H9 (cell line): Measurements from ENCODE around the gene TOR1AIP1. TPM values are rescaled to one million over a fixed set of nuclear protein-coding genes. Genes with fewer than 3 reads are reported as not detected.

Experiments used
- DNase-seq: peaks from one replicate; pipeline ENCODE4 v3.0.0-alpha.2; 2017
- H2AFZ ChIP-seq: one replicate; pipeline ENCODE4 v1.6.1; 2013; ENCODE audit warnings: mild to moderate bottlenecking, low read length, control low read depth, moderate library complexity
- H2AK5ac ChIP-seq: 2 replicates; pipeline ENCODE4 v1.6.1; 2013; ENCODE audit warnings: low read length, control low read depth, mixed read lengths; ENCODE audit not compliant: insufficient read length
- H2BK120ac ChIP-seq: one replicate; pipeline ENCODE4 v1.6.1; 2013; ENCODE audit warnings: low read depth, mild to moderate bottlenecking, low read length, control low read depth, inconsistent platforms; ENCODE audit not compliant: poor library complexity, severe bottlenecking
- H2BK12ac ChIP-seq: 2 replicates; pipeline ENCODE4 v1.6.1; 2013; ENCODE audit warnings: low read length, control low read depth, mixed read lengths, low read depth; ENCODE audit not compliant: insufficient read length
- H2BK15ac ChIP-seq: 2 replicates; pipeline ENCODE4 v1.6.1; 2013; ENCODE audit warnings: low read depth, low read length, control low read depth
- H2BK20ac ChIP-seq: one replicate; pipeline ENCODE4 v1.6.1; 2013; ENCODE audit warnings: low read depth, mild to moderate bottlenecking, low read length, control low read depth, inconsistent platforms; ENCODE audit not compliant: poor library complexity, severe bottlenecking
- H2BK5ac ChIP-seq: 2 replicates; pipeline ENCODE4 v1.6.1; 2013; ENCODE audit warnings: low read length, control low read depth, mixed read lengths; ENCODE audit not compliant: insufficient read length
- H3K14ac ChIP-seq: 2 replicates; pipeline ENCODE4 v1.6.1; 2013; ENCODE audit warnings: low read length, control low read depth; ENCODE audit not compliant: insufficient read depth
- H3K18ac ChIP-seq: 2 replicates; pipeline ENCODE4 v1.6.1; 2013; ENCODE audit warnings: low read depth, mild to moderate bottlenecking, mixed read lengths, low read length, control low read depth; ENCODE audit not compliant: insufficient read length
- H3K23ac ChIP-seq: 2 replicates; pipeline ENCODE4 v1.6.1; 2013; ENCODE audit warnings: low read length, control low read depth, mixed read lengths, low read depth; ENCODE audit not compliant: insufficient read length
- H3K23me2 ChIP-seq: 2 replicates; pipeline ENCODE4 v1.6.1; 2013; ENCODE audit warnings: low read depth, mild to moderate bottlenecking, mixed read lengths, low read length, control low read depth; ENCODE audit not compliant: insufficient read length, poor library complexity, severe bottlenecking
- H3K27ac ChIP-seq: 2 replicates; pipeline ENCODE4 v1.5.1; 2013; ENCODE audit warnings: low read length, control low read depth, mixed read lengths, low read depth; ENCODE audit not compliant: insufficient read length
- H3K27me3 ChIP-seq: 2 replicates; pipeline ENCODE4 v1.6.1; 2013; ENCODE audit warnings: low read length, control low read depth, inconsistent platforms; ENCODE audit not compliant: insufficient read depth
- H3K4ac ChIP-seq: 2 replicates; pipeline ENCODE4 v1.6.1; 2013; ENCODE audit warnings: low read depth, mild to moderate bottlenecking, control low read depth, inconsistent platforms, low read length, moderate library complexity
- H3K4me1 ChIP-seq: 2 replicates; pipeline ENCODE4 v1.6.1; 2013; ENCODE audit warnings: low read length, control low read depth, inconsistent platforms; ENCODE audit not compliant: insufficient read depth
- H3K4me2 ChIP-seq: 2 replicates; pipeline ENCODE4 v1.6.1; 2013; ENCODE audit warnings: low read length, control low read depth, mixed read lengths; ENCODE audit not compliant: insufficient read length, insufficient read depth
- H3K56ac ChIP-seq: 2 replicates; pipeline ENCODE4 v1.6.1; 2013; ENCODE audit warnings: low read depth, mild to moderate bottlenecking, mixed read lengths, low read length, control low read depth; ENCODE audit not compliant: insufficient read length
- H3K79me1 ChIP-seq: 2 replicates; pipeline ENCODE4 v1.6.1; 2013; ENCODE audit warnings: low read depth, mild to moderate bottlenecking, moderate library complexity, low read length, control low read depth, inconsistent platforms; ENCODE audit not compliant: insufficient read depth, poor library complexity, severe bottlenecking
- H3K79me2 ChIP-seq: 2 replicates; pipeline ENCODE4 v1.6.1; 2013; ENCODE audit warnings: low read length, control low read depth, inconsistent platforms; ENCODE audit not compliant: insufficient read depth
- H3K9ac ChIP-seq: 2 replicates; pipeline ENCODE4 v1.6.1; 2013; ENCODE audit warnings: low read length, control low read depth, mixed read lengths; ENCODE audit not compliant: insufficient read length; ENCODE audit errors: extremely low read depth
- H3K9me3 ChIP-seq: one replicate; pipeline ENCODE4 v1.6.1; 2013; ENCODE audit warnings: low read depth, low read length, inconsistent platforms; ENCODE audit not compliant: control insufficient read depth
- H3T11ph ChIP-seq: one replicate; pipeline ENCODE4 v1.6.1; 2013; ENCODE audit warnings: mild to moderate bottlenecking, low read length, control low read depth, inconsistent platforms
- H4K20me1 ChIP-seq: one replicate; pipeline ENCODE4 v1.6.1; 2013; ENCODE audit not compliant: control insufficient read depth, insufficient read length, insufficient read depth
- H4K5ac ChIP-seq: 2 replicates; pipeline ENCODE4 v1.6.1; 2013; ENCODE audit warnings: low read depth, mild to moderate bottlenecking, mixed read lengths, low read length, control low read depth; ENCODE audit not compliant: insufficient read length
- H4K8ac ChIP-seq: replicated peaks from 2 replicates; pipeline ENCODE4 v1.6.1; 2013; ENCODE audit warnings: low read length, control low read depth, mixed read lengths, low read depth; ENCODE audit not compliant: insufficient read length
- H4K91ac ChIP-seq: 2 replicates; pipeline ENCODE4 v1.6.1; 2013; ENCODE audit warnings: low read depth, mild to moderate bottlenecking, moderate library complexity, mixed read lengths, low read length, control low read depth; ENCODE audit not compliant: insufficient read length
- H3K27ac Mint-ChIP-seq, 3 experiments: 2 replicates in 2 of 3; 3 replicates in 1 of 3; pipeline ENCODE4 v1.8.0; 2020 to 2021; ENCODE audit warnings: mixed read lengths in 3 of 3, mild to moderate bottlenecking in 1 of 3, moderate library complexity in 1 of 3
- H3K27me3 Mint-ChIP-seq: 2 replicates; pipeline ENCODE4 v1.8.0; 2021; ENCODE audit warnings: low read depth, mild to moderate bottlenecking, moderate library complexity, mixed read lengths
- H3K36me3 Mint-ChIP-seq, 3 experiments: 2 replicates in 2 of 3; 3 replicates in 1 of 3; pipeline ENCODE4 v1.8.0; 2020 to 2021; ENCODE audit warnings: low read depth in 3 of 3, mixed read lengths in 3 of 3; ENCODE audit not compliant: insufficient read depth in 1 of 3
- H3K4me1 Mint-ChIP-seq, 2 experiments: 2 replicates each; pipeline ENCODE4 v1.8.0; 2020; ENCODE audit warnings: mixed read lengths in 2 of 2
- H3K4me3 Mint-ChIP-seq, 2 experiments: 2 replicates in 1 of 2; 3 replicates in 1 of 2; pipeline ENCODE4 v1.8.0; 2020 to 2021; ENCODE audit warnings: mild to moderate bottlenecking in 2 of 2, mixed read lengths in 2 of 2, moderate library complexity in 1 of 2
- H3K9me3 Mint-ChIP-seq, 2 experiments: 2 replicates in 1 of 2; 3 replicates in 1 of 2; pipeline ENCODE4 v1.8.0; 2020; ENCODE audit warnings: mild to moderate bottlenecking in 2 of 2, mixed read lengths in 2 of 2, moderate library complexity in 1 of 2
- WGBS: extraction: QIAGEN DNeasy Blood & Tissue Kit; methylation state at CpG from one replicate; pipeline ENCODE4 v1.1.7; 2013; ENCODE audit warnings: missing lambda C conversion rate, low lambda C conversion rate, mixed read lengths; ENCODE audit not compliant: insufficient read length; ENCODE audit errors: extremely low coverage; 5-methylcytosine and 5-hydroxymethylcytosine counted together
- total RNA-seq: library from RNA; stranded (reverse); gene quantifications from 2 replicates; pipeline ENCODE4 v1.2.1, GENCODE V29; 2021
- TF ChIP-seq, protein P1 (sequence below): fragments of 200-600 bp; sonication (generic); conservative IDR thresholded peaks from 3 replicates; pipeline ENCODE4 v1.8.0; 2021; ENCODE audit warnings: antibody characterized with exemption, mild to moderate bottlenecking

The TOR1AIP1 gene
- total RNA-seq, 1 experiment from 2014 or later: 25.5 TPM

- no peak overlapping the region for H3K23ac ChIP-seq
Measured at GRCh38 chr1:179933219-179933618, 51.1 kb downstream of the TOR1AIP1 start.

More at GRCh38 chr1:179933219-179933618, 51.1 kb downstream of the TOR1AIP1 start:
- Histone ChIP-seq H4K91ac (no peak overlapping the region), H2AFZ (no peak overlapping the region), H3K79me1 (no peaks in the 10 kb centered on the region), H3K4me1 (no peaks in the 10 kb centered on the region), H3K9me3 (no peaks in the 10 kb centered on the region), H2BK120ac (no peak overlapping the region), H3K9ac (no peak overlapping the region), H2BK15ac (no peak overlapping the region), H3K4ac (no peak overlapping the region), H3K27me3 (no peaks in the 10 kb centered on the region), H3K79me2 (no peaks in the 10 kb centered on the region), H2BK5ac (no peak overlapping the region), H3T11ph (no peak overlapping the region), H2BK20ac (no peak overlapping the region), H4K5ac (no peak overlapping the region), H3K18ac (no peak overlapping the region), H4K8ac (no peak overlapping the region), H3K23me2 (no peaks in the 10 kb centered on the region), H2AK5ac (no peak overlapping the region), H3K4me2 (no peak overlapping the region), H3K56ac (no peak overlapping the region), H2BK12ac (no peak overlapping the region), H3K14ac (no peak overlapping the region), H3K27ac (no peak overlapping the region), H4K20me1 (no peaks in the 10 kb centered on the region)
- DNase-seq: no peak
- H3K27ac Mint-ChIP-seq: no peak overlapping the region
- TF ChIP-seq, protein P1, sequence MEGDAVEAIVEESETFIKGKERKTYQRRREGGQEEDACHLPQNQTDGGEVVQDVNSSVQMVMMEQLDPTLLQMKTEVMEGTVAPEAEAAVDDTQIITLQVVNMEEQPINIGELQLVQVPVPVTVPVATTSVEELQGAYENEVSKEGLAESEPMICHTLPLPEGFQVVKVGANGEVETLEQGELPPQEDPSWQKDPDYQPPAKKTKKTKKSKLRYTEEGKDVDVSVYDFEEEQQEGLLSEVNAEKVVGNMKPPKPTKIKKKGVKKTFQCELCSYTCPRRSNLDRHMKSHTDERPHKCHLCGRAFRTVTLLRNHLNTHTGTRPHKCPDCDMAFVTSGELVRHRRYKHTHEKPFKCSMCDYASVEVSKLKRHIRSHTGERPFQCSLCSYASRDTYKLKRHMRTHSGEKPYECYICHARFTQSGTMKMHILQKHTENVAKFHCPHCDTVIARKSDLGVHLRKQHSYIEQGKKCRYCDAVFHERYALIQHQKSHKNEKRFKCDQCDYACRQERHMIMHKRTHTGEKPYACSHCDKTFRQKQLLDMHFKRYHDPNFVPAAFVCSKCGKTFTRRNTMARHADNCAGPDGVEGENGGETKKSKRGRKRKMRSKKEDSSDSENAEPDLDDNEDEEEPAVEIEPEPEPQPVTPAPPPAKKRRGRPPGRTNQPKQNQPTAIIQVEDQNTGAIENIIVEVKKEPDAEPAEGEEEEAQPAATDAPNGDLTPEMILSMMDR: no peak
- H3K4me1 Mint-ChIP-seq: no peaks in the 10 kb centered on the region
- no peaks in the 10 kb centered on the region for H3K9me3 Mint-ChIP-seq
- H3K27me3 Mint-ChIP-seq: no peaks in the 10 kb centered on the region
- WGBS: no CpG with 5 or more reads among the region's 2 CpGs
- H3K36me3 Mint-ChIP-seq: no peaks in the 10 kb centered on the region
- no peak overlapping the region for H3K4me3 Mint-ChIP-seq
